HG03571 (cell line): ENCODE measurements around the gene HDAC8.
"Not testable (repeated sequence)": the region's sequence is repeated elsewhere in the genome, so short reads cannot be mapped to it uniquely, and the experiment has no call there.

Source experiments
- ATAC-seq: cut with Tn5 transposase; IDR thresholded peaks from one replicate; pipeline ENCODE4 v1.9.1; 2021; ENCODE audit not compliant: unreplicated experiment

The HDAC8 gene

GRCh38 chrX:72330131-72330530 lies 242.5 kb downstream of the HDAC8 start:
- no peak for ATAC-seq

DNA sequence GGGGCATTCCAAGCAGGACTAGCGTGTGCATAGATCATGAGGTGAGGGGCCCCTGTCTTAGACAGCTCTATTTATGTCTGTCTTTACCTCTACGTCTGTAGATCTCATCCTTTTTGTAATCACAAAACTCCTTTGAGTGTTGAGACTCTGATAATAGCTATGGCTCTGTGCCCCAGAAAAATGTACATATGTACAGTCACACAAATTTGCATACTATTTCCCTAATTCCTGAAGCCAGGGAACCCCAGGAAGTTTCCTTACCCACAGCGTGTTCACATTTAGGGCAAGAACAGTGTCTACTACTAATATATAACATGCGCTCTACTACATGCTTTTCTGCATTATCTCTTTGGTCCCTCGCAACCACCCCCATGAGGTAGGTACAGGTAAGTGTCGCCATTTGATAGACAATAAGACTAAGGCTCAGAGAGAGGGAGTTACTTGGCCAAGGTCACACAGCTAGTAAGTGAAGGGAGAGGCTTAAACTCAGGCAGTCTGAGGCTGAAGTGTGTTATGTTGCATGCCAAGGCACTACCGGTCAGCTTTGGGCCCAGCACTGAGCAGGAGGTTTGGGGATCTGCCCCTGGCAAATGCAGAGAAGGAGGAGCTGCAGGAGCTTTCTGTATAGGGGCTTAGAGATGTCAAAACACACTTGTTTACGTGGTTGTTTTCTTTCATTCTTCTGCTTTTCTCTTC lies 245.9 kb downstream of the HDAC8 start:
- no peak for ATAC-seq

- not testable (repeated sequence) for ATAC-seq
Measured at GRCh38 chrX:72319651-72320050, 253.0 kb downstream of the HDAC8 start.

DNA sequence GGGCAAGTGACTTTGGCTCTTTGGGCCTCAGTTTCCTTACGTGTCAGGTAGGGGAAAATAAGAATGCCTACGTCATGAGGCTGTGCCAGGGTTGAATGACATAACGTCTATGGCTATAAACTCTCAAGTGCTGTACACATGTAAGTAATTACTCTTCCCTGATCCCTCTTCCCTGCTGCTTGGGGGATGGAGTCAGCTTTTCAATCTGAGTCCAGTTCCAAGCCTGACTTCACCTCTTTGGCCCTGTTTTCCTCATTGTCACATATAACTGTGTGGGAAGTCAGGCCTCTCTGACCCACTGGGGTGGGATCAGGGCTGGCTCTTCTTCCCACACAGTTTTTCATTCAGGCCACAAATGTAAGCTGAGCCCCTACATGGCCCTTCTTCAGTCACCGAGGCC lies 255.5 kb downstream of the HDAC8 start:
- ATAC-seq = no peak

DNA sequence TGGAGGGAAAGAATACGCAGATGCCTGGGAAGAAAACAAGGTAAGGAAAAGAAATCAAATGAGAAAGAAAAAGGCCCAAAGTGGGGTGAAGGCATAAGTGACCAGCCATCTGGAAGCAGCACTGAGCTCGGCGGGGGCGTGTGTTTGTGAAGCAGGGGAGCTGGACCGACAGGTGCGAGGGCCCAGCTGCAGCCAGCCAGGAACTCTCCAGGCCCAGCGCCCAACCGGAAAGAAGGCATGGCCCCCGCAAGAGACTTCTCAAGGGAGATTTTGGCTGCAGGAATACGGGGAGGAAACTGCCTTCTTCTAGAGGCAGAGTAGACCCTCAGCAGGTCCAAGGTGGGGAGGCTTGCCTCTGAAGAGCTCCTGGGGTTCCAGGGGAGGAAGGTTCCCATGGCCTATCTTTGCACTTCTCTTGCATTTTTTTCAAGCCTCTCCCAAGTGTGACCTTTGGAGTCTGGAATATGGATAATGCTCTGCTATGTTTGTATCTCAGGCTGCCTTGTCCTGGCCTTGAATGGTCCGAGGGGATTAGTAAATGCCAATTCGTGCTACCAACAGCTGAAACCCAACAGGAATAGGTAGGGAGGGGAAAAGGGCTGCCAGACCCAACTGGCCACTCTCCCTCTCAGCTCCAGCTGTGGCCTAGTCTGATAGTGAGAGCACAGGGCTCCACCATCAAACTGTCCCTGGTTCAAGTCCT lies 256.1 kb downstream of the HDAC8 start:
- ATAC-seq = no peak

GRCh38 chrX:72314881-72315280 lies 257.8 kb downstream of the HDAC8 start:
- no peak for ATAC-seq

DNA sequence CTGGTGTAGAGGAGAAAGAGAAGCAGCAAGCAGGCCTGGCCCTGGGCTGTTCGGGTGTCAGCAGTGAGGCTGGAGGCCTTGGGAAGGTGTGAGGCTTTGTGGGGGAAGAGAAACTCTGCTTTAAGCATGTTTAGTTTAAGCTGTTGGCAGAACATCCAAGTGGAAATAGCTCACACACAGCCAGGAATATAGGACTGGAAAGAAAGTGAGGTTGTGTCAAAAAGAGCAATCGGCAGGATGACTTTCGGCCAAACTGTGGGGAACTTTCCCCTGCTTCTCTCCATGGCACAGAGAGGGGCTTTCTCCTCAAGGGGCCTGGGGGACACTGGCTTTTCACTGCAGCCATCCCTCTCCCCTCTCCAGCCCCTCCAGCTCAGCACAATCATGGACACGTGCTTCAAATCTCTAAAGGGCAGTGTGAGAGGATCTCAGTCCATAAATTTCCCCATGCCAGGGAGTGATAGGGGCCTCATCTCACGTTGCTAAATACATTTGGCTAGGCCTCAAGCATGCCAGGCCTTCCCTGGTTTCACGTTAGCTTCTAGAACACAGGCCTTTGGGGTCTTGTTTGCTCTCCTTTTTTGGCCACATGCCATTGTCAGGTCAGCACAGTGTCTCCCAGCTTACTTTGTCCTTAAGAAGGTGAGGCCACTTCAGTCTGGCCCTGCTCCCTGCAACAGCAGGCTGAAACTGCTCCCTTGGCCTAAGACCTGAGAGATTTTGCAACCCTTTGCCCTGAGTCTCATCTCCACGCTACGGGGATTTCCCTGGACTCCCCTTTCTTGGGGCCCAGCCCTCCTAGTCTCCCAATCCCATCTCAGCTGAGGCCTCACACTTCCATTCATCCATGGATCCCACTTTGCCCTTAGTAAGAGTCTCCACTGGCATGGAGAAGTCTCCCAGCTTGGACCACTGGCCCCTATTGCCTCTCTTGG lies 258.7 kb downstream of the HDAC8 start:
- no peak for ATAC-seq

DNA sequence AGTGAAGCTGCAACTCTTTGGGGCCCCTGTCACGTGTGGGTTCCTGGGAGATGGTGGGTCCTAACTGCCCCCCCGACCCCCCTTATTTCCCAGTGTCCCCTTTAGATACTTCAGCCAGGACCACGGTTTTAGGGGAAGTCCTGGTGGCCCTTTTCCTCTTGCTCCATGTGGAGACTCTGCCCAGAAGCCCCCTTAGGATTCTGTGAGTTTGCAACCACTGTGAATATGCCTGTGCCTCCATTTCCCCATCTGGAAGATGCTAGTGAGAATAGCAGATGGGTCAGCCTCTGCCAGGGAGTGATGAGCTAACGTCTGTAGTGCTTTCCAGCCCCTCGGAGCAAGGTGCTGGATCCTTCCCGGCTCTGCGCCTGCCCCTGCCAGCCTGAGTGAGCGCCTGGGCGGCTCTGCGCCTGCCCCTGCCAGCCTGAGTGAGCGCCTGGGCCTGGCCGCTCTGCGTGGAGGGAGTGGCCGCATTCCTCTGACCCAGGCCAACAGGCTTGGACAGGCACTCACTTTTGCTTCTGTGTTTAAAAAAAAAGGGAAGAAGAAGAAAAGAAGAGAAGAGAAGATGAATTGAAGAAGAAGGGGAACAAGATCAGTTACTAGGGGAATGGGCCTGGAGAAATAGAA lies 260.2 kb downstream of the HDAC8 start:
- no peak for ATAC-seq

- ATAC-seq = no peak
Measured at GRCh38 chrX:72309297-72310071, 263.2 kb downstream of the HDAC8 start.

DNA sequence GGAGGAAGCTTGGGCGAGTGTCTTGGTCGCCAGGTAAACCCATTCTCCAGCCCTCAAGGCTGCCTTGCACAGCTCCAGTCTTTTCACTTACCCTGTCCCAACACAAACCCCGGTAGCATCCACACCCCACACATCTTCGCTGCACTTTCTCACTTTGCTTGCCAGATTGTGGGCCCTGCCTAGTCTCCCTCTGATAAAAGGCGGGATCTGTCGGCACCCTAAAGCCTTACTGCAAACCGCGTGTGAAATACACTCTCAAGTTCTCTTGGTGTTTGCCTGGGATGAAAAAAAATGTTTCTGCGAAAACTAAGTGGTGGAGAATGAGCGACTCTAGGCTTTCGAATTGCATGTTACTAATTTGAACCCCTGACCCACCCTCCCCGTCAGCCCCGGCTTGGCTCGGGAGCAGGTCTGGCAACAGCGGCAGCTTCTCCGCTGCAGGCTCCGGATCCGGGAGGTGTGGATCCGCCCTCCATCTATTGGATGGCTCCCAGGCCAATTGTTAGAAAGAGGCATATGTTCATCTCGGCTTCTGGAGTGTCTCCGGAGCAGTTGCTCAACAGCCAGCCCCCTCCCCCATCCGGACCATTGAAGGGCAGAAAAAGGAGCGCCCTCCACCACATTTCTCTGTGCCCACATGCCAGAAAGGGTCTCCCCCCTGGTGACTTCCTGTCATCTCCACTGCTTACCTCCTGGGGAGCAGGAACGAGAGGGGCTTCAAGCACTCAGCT lies 263.9 kb downstream of the HDAC8 start:
- no peak for ATAC-seq

GRCh38 chrX:72308209-72308565 lies 264.5 kb downstream of the HDAC8 start:
- no peak for ATAC-seq

GRCh38 chrX:72307646-72308051 lies 265.0 kb downstream of the HDAC8 start:
- ATAC-seq = no peak

DNA sequence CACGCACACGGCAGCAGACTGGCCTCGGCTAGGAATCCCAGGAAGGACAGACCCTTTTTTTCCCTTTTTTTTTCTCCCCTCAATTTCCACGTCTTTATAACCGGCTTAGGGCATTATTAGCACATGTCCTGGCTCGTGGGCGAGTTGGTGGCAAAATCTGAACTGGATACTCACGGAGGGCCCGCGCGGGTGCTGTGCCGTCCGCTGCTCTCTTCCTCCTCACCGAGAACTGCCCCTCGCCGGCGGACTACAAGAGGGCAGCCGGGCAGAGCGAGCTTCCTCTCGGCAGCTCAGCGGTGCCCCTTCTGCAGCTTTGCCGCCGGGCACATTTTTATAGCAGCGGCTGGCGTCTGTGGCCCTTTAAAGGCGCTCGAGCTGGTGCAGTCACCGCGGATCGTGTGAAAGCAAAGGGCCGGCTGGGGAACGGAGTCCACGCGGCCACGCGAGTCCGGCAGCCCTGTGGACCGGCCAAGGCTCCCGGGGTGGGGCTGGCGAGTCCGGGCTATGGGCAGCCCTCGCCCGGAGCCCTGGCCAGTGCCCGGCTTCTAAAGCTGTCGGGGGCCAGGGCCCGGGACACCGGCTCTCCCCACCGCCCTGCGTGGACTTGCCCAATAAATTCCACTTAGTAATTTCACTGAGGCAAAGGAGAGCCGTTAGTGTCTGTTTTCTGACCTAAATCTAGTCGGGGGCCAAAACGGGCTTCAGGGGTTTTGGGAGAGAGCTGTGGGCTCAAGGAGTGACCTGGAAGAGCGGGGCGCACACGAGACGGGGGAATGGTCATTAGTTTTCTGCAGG lies 265.6 kb downstream of the HDAC8 start:
- ATAC-seq = no peak

GRCh38 chrX:72306085-72306801 lies 266.4 kb downstream of the HDAC8 start:
- no peak for ATAC-seq

DNA sequence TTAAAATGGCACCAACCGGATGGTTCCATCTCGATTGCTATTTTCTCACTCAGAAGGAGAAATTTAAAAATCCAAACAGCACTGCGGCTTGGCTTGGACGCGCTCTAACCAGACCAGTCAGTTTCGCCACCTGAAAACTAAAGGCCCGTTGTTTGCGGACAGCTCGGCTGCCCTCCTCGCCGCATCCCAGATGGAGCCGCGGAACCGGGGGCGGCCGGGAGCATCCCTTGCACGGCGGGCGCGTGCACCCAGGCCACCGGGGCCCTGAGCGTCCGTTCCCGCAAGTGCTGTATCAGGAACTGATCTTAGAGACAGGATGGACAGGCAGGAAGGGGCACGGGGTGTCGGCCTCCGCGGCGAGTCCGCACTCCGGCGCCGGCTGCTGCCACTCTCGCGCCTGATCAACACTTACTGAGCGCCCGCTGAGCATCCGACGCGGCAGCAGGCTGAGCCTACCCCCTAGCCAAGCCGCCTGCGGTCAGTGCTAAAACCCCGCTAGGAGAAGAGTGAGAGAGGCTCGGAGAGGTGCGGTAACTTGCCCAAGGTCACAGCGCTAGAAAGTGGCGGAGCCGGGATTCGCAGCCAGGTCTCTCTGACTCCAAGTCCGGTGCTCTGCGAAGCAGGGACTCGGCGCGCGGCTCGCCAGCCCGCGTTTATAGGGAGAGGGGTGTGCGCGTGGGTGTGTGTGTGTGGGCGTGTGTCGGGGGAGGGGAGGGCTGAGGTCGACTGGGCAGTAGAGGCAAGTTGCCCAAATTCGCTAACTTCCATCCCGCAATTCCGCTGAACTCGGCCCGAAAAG lies 267.2 kb downstream of the HDAC8 start, which contains the start of gene CITED1:
CITED1 (minus strand) TSS at position 629 of the 799 bp plus-strand sequence. CDS start 3,045 bp downstream, outside the sequence.
- ATAC-seq = no peak

DNA sequence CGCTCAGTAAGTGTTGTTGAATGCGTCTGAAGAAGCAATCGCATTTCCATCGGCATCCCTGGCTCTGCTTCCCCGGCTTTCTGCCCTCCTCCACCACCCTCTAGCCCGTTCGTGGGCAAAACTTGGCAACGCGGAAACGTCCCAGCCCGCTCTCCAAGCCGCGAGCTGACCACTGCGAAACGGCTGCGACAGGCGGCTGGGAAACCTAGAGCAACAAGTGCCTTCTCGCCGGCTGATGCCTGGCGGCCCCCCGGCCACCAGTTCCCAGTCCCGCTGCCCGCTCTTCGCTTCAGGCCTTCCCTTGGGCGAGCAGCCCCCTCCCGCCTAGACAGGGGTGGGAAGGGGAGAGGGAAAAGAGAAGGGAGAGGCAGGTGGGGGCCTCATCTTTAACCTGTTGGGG lies 267.8 kb downstream of the HDAC8 start:
- ATAC-seq = no peak

DNA sequence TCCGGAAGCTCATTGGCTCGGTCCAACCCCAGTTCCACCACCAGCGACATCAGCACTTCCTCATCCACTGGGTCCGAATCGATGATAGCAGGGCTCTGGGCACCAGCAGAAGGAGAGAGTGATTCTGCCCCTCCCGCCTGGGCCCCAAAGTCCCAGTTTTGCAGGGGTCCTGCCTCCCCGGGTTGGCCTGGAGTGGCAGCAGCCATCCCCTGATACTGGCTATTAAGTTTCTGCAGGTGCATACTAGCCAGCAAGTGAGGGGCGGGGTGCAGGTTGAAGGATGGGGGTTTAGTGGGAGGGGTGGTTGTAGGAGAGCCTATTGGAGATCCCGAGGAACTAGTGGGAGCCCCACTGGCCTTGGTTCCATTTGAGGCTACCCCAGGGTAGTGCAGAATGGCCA lies 270.9 kb downstream of the HDAC8 start:
- ATAC-seq = no peak
